Measurements from ENCODE around the gene OR2B2. TPM values are rescaled to one million over a fixed set of nuclear protein-coding genes. Genes with fewer than 3 reads are reported as not detected.
"Not testable (repeated sequence)": the region's sequence is repeated elsewhere in the genome, so short reads cannot be mapped to it uniquely, and the experiment has no call there.

OR2B2 gene
- total RNA-seq, 1 experiment from 2014 or later = not detected

DNA sequence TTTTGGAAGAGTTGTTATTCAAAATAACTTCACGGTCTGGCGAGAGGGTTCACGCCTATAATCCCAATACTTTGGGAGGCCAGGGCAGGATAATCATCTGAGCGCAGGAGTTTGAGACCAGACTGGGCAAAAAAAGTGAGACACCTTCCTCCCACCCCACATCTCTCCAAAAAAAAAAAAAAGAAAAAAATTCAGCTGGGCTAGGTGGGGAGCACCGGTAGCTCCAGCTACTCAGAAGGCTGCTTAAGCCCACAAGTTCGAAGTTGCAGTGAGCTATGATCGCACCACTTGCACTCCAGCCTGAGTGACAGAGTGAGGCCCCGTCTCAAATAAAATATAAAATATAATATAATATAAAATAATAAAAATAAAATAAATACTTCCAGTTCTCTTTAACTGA, 10.4 kb downstream of the OR2B2 start:
- intact Hi-C loops (cut with micrococcal nuclease; ENCODE audit: unreplicated experiment) = loop anchor here (2.0 to 10.0 kb wide), 3 partner anchors 179 to 455 kb away; partner anchors contain the start of gene ZNF165
- peaks cover 10% of the 10 kb centered on the region for H3K4me1 Mint-ChIP-seq (ENCODE audit: low read depth, unreplicated experiment)
- TF ChIP-seq, protein P1, sequence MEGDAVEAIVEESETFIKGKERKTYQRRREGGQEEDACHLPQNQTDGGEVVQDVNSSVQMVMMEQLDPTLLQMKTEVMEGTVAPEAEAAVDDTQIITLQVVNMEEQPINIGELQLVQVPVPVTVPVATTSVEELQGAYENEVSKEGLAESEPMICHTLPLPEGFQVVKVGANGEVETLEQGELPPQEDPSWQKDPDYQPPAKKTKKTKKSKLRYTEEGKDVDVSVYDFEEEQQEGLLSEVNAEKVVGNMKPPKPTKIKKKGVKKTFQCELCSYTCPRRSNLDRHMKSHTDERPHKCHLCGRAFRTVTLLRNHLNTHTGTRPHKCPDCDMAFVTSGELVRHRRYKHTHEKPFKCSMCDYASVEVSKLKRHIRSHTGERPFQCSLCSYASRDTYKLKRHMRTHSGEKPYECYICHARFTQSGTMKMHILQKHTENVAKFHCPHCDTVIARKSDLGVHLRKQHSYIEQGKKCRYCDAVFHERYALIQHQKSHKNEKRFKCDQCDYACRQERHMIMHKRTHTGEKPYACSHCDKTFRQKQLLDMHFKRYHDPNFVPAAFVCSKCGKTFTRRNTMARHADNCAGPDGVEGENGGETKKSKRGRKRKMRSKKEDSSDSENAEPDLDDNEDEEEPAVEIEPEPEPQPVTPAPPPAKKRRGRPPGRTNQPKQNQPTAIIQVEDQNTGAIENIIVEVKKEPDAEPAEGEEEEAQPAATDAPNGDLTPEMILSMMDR (IDR thresholded peaks at IDR 0.05; ENCODE audit: insufficient read depth in 1 of 2, low read depth in 1 of 2, low read length in 1 of 2, severe bottlenecking in 1 of 2, unreplicated experiment in 1 of 2) = no peak
- DNase-seq = no peak
- no peaks in the 10 kb centered on the region for H3K9me3 Mint-ChIP-seq (ENCODE audit: unreplicated experiment)
- Histone ChIP-seq H3K4me3 (ENCODE audit: low read depth, low read length) (no peak overlapping the region), H3K4me1 (peaks cover 21% of the 10 kb centered on the region), H3K9me3 (no peaks in the 10 kb centered on the region), H3K36me3 (ENCODE audit: control insufficient read depth, insufficient read depth, low read length) (no peaks in the 10 kb centered on the region), H3K27me3 (replicated peaks; ENCODE audit: control insufficient read depth, insufficient read depth, low read length) (no peaks in the 10 kb centered on the region)
- peaks cover 10% of the 10 kb centered on the region for H3K27me3 Mint-ChIP-seq (ENCODE audit: insufficient read depth, unreplicated experiment)
- H3K4me3 Mint-ChIP-seq (ENCODE audit: unreplicated experiment) = peak overlapping the region; percentile 76
- POLR2A ChIA-PET = interaction anchor here (0.7 to 1.2 kb wide), 5 partner anchors 9 to 95 kb away, joined by 3 to 16 read pairs (median 5); a partner anchor contains a TSS
- CTCF ChIA-PET = interaction anchor here (0.6 kb wide), 1 partner anchor 105 kb away, joined by 3 read pairs; no protein-coding TSS in a partner anchor
- BruUV-seq (replicated peaks) = no TSS peak
- H3K36me3 Mint-ChIP-seq (ENCODE audit: insufficient read depth, unreplicated experiment) = peaks cover 46% of the 10 kb centered on the region
- peak overlapping the region; percentile 96 for H3K27ac Mint-ChIP-seq (ENCODE audit: unreplicated experiment)

DNA sequence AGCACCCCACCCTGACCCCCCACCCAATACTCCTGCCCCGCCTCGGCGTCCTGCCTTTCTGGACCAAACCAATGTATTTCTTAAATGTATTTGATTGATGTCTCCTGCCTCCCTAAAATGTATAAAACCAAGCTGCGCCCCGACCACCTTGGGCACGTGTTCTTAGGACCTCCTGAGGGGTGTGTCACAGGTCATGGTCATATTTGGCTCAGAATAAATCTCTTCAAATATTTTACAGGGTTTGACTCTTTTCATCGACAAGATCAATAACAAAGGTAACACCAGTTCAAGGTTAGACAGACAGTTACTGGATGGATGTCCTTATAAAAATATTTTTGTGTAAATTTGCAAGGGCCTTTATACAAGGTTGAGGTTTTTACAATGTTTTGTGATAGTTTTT, 12.0 kb downstream of the OR2B2 start:
- BruUV-seq (replicated peaks); H3K36me3 ChIP-seq (ENCODE audit: control insufficient read depth, insufficient read depth, low read length); H3K4me3 Mint-ChIP-seq (ENCODE audit: unreplicated experiment); H3K4me3 ChIP-seq (ENCODE audit: low read depth, low read length); H3K27me3 Mint-ChIP-seq (ENCODE audit: insufficient read depth, unreplicated experiment); H3K27me3 ChIP-seq (replicated peaks; ENCODE audit: control insufficient read depth, insufficient read depth, low read length); H3K9me3 Mint-ChIP-seq (ENCODE audit: unreplicated experiment); DNase-seq; H3K9me3 ChIP-seq; H3K4me1 Mint-ChIP-seq (ENCODE audit: low read depth, unreplicated experiment); H3K27ac Mint-ChIP-seq (ENCODE audit: unreplicated experiment); POLR2A ChIA-PET; CTCF ChIA-PET: not testable (repeated sequence)
- peaks cover 46% of the 10 kb centered on the region for H3K36me3 Mint-ChIP-seq (ENCODE audit: insufficient read depth, unreplicated experiment)
- intact Hi-C loops (cut with micrococcal nuclease; ENCODE audit: unreplicated experiment) = loop anchor here (10.0 kb wide), 1 partner anchor 205 kb away; no protein-coding TSS in a partner anchor
- H3K4me1 ChIP-seq = peaks cover 28% of the 10 kb centered on the region

DNA sequence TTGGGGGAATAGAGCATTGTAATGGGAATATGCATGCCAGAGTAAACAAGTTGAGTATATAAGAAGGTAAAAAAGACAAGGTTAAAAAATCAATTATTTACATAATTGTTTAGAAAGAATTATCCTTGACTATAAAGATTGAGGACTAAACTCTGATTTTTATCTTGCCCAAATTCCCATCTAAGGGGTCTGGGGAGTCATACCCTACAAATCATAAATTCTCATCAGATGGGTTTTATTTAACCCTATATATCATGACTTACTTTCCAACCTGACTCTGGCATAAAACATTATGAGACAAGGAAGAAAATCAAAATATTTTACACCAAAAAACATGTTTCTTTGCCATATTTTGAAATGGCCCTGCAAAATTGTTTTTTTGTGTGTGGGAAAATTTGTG, 12.7 kb downstream of the OR2B2 start:
- H3K27ac Mint-ChIP-seq (ENCODE audit: unreplicated experiment) = no peak overlapping the region
- Histone ChIP-seq H3K36me3 (ENCODE audit: control insufficient read depth, insufficient read depth, low read length) (no peaks in the 10 kb centered on the region), H3K4me3 (ENCODE audit: low read depth, low read length) (no peak overlapping the region), H3K9me3 (no peaks in the 10 kb centered on the region), H3K27me3 (replicated peaks; ENCODE audit: control insufficient read depth, insufficient read depth, low read length) (no peaks in the 10 kb centered on the region), H3K4me1 (peaks cover 28% of the 10 kb centered on the region)
- peaks cover 10% of the 10 kb centered on the region for H3K4me1 Mint-ChIP-seq (ENCODE audit: low read depth, unreplicated experiment)
- BruUV-seq (replicated peaks) = no TSS peak
- intact Hi-C loops (cut with micrococcal nuclease; ENCODE audit: unreplicated experiment) = loop anchor here (10.0 kb wide), 2 partner anchors 425 to 965 kb away; partner anchors contain the start of gene ZNF184
- ChIA-PET POLR2A (no interaction called here), CTCF (no interaction called here)
- TF ChIP-seq, protein P1 (IDR thresholded peaks at IDR 0.05; ENCODE audit: insufficient read depth in 1 of 2, low read depth in 1 of 2, low read length in 1 of 2, severe bottlenecking in 1 of 2, unreplicated experiment in 1 of 2) = no peak
- peaks cover 7% of the 10 kb centered on the region for H3K27me3 Mint-ChIP-seq (ENCODE audit: insufficient read depth, unreplicated experiment)
- DNase-seq = no peak
- H3K36me3 Mint-ChIP-seq (ENCODE audit: insufficient read depth, unreplicated experiment) = peaks cover 46% of the 10 kb centered on the region
- H3K4me3 Mint-ChIP-seq (ENCODE audit: unreplicated experiment) = no peak overlapping the region
- no peaks in the 10 kb centered on the region for H3K9me3 Mint-ChIP-seq (ENCODE audit: unreplicated experiment)

Data from Caco-2 (cell line).